Activated naive CD4-positive, alpha-beta T cell treated with anti-CD3 and anti-CD28 coated beads for 36 hours (primary cell): ENCODE data around the gene AHCYL1. TPM values are rescaled to one million over a fixed set of nuclear protein-coding genes. Genes with fewer than 3 reads are reported as not detected.

ENCODE experiments used
- CTCF ChIA-PET: fragments of 350-600 bp; sonication (Branson Sonifier 250); formaldehyde crosslinking; loops from one replicate; lab custom pipeline; 2021; ENCODE audit warnings: antibody characterized with exemption; lab: Charles Lee
- DNase-seq: peaks from one replicate; pipeline ENCODE4 v3.0.0-alpha.2; 2020
- H3K27ac Mint-ChIP-seq: one replicate; pipeline ENCODE4 v1.8.0; 2021; ENCODE audit warnings: mild to moderate bottlenecking, mixed read lengths
- H3K27me3 Mint-ChIP-seq: one replicate; pipeline ENCODE4 v1.8.0; 2021; ENCODE audit warnings: low read depth, mixed read lengths
- H3K36me3 Mint-ChIP-seq: one replicate; pipeline ENCODE4 v1.8.0; 2021; ENCODE audit warnings: low read depth, mixed read lengths
- H3K4me1 Mint-ChIP-seq: one replicate; pipeline ENCODE4 v1.8.0; 2021; ENCODE audit warnings: low read depth, mixed read lengths
- H3K4me3 Mint-ChIP-seq: one replicate; pipeline ENCODE4 v1.8.0; 2021; ENCODE audit warnings: mild to moderate bottlenecking, moderate library complexity, mixed read lengths
- H3K9me3 Mint-ChIP-seq: one replicate; pipeline ENCODE4 v1.8.0; 2021; ENCODE audit warnings: mixed read lengths
- intact Hi-C: fragments of 100-400 bp; cut with micrococcal nuclease; formaldehyde crosslinking; loops from one replicate; pipeline ENCODE4 v1.15.1; 2023
- total RNA-seq, 2 experiments: library from RNA; stranded (reverse); gene quantifications; one replicate each; pipeline ENCODE4 v1.2.3, GENCODE V29; 2021

The AHCYL1 gene
- total RNA-seq, 2 experiments from 2014 or later, result 70.0 to 75.1 TPM

DNA sequence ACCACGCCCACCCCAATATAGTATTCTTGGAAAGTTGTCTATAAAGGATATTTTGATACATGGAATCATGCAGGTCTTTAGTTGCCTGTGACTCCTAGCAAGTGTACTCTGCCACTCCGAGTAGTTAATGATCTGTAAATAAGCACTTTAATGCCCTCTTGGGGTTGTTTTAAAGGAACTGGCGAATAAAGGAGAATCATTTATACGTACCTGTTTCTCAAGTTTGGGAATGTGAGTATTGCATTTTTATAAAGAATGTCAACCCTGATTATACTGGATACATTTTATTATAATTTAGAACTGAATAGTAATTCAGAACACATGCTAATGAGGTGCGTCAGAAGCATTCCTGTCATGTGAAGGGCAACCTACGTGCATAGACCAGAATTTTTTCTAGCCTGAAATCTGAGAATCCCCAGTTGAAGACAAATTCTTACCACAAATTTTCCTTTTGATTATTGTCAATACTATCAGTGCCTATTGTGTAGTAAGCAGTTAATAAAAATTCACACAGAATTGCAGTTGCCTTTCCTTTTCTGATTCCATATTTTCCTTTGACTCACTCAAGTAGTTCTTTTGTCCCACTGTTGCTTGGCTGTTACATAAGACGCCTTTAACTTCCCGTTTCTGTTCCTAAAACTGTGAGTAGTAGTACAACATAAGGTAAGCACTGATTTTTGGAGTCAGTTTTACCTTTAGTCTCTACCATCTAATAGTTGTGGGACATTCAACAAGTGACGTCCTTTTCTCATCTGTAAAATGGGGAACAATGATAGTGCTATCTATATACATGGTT, 5.1 kb downstream of the AHCYL1 start:
- no peak for DNase-seq
- Mint-ChIP-seq H3K4me1 (peaks cover 44% of the 10 kb centered on the region), H3K27ac (no peak overlapping the region), H3K36me3 (peaks cover 5% of the 10 kb centered on the region), H3K9me3 (no peaks in the 10 kb centered on the region), H3K27me3 (no peaks in the 10 kb centered on the region), H3K4me3 (no peak overlapping the region)
- intact Hi-C loops, result loop anchor here (10.0 kb wide), 1 partner anchor 565 kb away; the partner anchor contains the start of gene PSMA5
- CTCF ChIA-PET, result interaction anchor here (15.9 kb wide), 1 partner anchor 208 kb away, joined by 622 read pairs; no protein-coding TSS in a partner anchor

DNA sequence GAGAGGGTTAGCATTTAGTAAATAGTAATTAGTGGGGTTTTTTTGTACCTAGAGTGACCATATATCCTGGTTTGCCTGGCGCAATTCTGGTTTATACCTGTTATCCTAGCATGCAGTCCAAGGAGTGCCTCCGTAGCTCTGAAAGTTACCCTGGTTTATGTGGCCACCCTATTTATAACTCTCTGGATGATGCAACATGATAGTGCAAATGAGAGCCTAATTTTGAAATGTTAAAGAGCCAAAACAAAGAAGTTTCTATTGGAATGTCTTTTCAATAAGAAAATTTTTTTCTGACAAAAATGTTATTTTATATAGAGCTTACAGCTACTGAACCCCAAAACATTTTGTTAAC, 5.7 kb downstream of the AHCYL1 start:
- Mint-ChIP-seq H3K27me3 (no peaks in the 10 kb centered on the region), H3K36me3 (peaks cover 4% of the 10 kb centered on the region), H3K4me1 (peaks cover 44% of the 10 kb centered on the region), H3K4me3 (no peak overlapping the region), H3K27ac (no peak overlapping the region), H3K9me3 (no peaks in the 10 kb centered on the region)
- intact Hi-C loops, result no loop called here
- CTCF ChIA-PET, result no interaction called here
- DNase-seq, result no peak

DNA sequence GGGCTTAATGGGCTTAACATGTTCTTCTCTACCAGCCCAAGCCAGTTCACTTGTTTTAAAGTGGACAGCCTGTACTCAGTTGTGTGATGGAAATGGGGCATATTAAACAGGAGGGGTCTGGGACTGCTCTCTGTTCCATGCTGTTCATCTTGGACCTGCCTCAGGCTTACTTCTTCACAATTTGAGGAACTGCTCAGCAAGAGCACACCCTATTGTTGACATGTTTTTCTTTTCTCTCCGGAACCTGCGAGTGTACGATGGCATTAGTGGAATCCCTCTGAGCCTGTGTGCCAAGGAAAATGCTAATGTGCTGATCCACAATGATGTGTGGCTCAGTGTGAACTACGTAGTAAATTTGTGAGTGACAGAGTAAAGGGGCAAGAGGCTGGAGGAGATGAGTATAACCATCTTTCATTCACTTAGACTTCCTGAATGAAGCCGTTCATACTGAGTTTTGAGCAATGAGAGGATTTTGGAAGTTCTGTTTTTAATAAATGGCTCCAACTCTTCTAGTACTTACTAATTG, 6.9 kb downstream of the AHCYL1 start:
- Mint-ChIP-seq H3K27me3 (no peaks in the 10 kb centered on the region), H3K4me3 (no peak overlapping the region), H3K9me3 (no peaks in the 10 kb centered on the region), H3K27ac (no peak overlapping the region), H3K36me3 (peaks cover 13% of the 10 kb centered on the region), H3K4me1 (peaks cover 32% of the 10 kb centered on the region)
- intact Hi-C loops, result no loop called here
- CTCF ChIA-PET, result no interaction called here
- DNase-seq, result no peak

DNA sequence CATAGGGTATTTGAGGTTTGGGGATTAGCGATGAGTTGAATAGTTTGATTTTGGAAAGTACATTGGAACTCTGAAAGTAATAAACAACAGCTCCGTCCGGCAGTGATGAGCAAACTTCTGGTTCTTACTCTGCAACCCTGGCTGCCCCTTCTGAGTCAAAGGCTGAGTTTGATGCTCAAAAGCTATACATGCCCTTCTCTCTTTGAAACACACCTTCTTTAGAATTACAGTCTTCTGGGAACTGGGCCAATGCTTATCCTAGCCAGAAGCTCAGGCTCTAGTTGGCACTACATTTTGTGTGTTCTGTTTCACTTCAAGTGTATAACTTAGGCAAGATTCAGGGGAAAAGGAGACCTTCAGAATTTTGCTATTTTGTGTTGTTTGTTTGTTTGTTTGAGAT, 9.3 kb downstream of the AHCYL1 start:
- DNase-seq, result no peak
- CTCF ChIA-PET, result interaction anchor here (1.1 to 2.6 kb wide), 2 partner anchors 8 to 10 kb away, joined by 3 to 14 read pairs; partner anchors contain the start of gene AHCYL1
- peaks cover 11% of the 10 kb centered on the region for H3K36me3 Mint-ChIP-seq
- no peak overlapping the region for H3K4me3 Mint-ChIP-seq
- H3K9me3 Mint-ChIP-seq, result no peaks in the 10 kb centered on the region
- H3K27ac Mint-ChIP-seq, result no peak overlapping the region
- intact Hi-C loops, result loop anchor here (1.0 kb wide), 1 partner anchor 9 kb away; no protein-coding TSS in a partner anchor
- no peaks in the 10 kb centered on the region for H3K27me3 Mint-ChIP-seq
- peaks cover 16% of the 10 kb centered on the region for H3K4me1 Mint-ChIP-seq

DNA sequence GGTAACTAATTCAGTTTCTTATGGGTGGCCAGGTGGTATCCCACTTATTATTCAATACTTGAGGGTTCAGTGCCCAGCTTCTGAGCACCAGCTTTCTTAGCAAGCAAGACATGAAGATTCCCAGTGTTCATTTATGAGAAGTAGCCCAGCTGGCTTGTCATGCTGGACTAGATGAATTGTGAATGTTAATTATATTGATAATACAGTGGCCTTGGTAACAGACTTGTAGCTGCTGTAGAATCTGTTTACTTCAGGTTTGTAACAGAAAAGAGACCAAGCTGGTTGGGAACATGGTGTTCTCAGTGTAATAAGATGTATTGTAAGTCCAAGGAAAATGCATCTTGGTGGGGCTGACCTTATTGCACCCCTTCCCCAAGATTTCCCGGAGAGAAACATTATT, 10.1 kb downstream of the AHCYL1 start:
- Mint-ChIP-seq H3K36me3 (peaks cover 11% of the 10 kb centered on the region), H3K4me1 (peaks cover 16% of the 10 kb centered on the region), H3K9me3 (no peaks in the 10 kb centered on the region), H3K4me3 (no peak overlapping the region), H3K27me3 (no peaks in the 10 kb centered on the region), H3K27ac (no peak overlapping the region)
- CTCF ChIA-PET, result interaction anchor here (1.0 to 2.6 kb wide), 2 partner anchors 9 to 16 kb away, joined by 3 to 14 read pairs; partner anchors contain the start of gene AHCYL1
- no peak for DNase-seq
- intact Hi-C loops, result loop anchor here (1.0 kb wide), 1 partner anchor 9 kb away; no protein-coding TSS in a partner anchor

DNA sequence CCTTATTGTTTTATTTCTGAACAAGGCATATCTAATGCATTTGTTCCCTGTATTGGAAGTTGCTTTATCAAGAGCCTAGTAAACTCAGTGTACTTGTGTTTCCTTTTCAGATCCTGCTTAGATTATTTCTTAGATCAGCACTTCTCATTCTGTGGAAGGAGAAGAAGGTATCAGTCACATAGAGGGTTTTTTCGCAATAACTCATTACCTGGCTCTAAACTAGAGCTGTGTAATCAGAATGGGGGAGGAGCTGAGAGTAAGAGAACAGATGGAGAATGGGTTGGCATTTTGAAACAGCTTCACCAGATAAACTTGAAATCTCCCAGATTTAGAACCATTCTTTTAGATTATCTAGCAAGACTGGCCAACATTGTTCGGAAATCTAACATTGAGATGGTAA, 11.0 kb downstream of the AHCYL1 start:
- Mint-ChIP-seq H3K36me3 (peaks cover 11% of the 10 kb centered on the region), H3K4me3 (no peak overlapping the region), H3K27ac (no peak overlapping the region), H3K27me3 (no peaks in the 10 kb centered on the region), H3K4me1 (peaks cover 13% of the 10 kb centered on the region), H3K9me3 (no peaks in the 10 kb centered on the region)
- intact Hi-C loops, result no loop called here
- no peak for DNase-seq
- CTCF ChIA-PET, result no interaction called here

DNA sequence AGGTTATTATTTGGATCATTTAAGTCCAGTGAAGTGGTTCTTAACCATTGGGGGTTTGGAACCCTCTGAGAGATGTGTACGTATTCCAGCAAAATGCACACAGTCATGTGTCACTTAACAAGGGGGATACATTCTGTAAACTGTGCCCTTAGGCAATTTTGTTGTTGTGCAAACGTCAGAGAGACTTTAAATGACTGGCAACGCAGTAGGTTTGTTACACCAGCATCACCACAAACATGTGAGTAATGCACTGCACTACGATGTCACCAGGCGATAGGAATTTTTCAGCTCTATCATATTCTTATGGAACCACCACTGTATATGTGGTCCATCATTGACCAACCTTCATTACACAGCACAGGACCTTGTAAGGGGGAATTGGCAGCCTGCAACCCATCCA, 11.9 kb downstream of the AHCYL1 start:
- Mint-ChIP-seq H3K27ac (no peak overlapping the region), H3K9me3 (no peaks in the 10 kb centered on the region), H3K27me3 (no peaks in the 10 kb centered on the region), H3K4me1 (peaks cover 9% of the 10 kb centered on the region), H3K36me3 (peaks cover 9% of the 10 kb centered on the region), H3K4me3 (no peak overlapping the region)
- intact Hi-C loops, result no loop called here
- CTCF ChIA-PET, result interaction anchor here (1.2 kb wide), 1 partner anchor 12 kb away, joined by 6 read pairs; the partner anchor contains the start of gene AHCYL1
- no peak for DNase-seq

DNA sequence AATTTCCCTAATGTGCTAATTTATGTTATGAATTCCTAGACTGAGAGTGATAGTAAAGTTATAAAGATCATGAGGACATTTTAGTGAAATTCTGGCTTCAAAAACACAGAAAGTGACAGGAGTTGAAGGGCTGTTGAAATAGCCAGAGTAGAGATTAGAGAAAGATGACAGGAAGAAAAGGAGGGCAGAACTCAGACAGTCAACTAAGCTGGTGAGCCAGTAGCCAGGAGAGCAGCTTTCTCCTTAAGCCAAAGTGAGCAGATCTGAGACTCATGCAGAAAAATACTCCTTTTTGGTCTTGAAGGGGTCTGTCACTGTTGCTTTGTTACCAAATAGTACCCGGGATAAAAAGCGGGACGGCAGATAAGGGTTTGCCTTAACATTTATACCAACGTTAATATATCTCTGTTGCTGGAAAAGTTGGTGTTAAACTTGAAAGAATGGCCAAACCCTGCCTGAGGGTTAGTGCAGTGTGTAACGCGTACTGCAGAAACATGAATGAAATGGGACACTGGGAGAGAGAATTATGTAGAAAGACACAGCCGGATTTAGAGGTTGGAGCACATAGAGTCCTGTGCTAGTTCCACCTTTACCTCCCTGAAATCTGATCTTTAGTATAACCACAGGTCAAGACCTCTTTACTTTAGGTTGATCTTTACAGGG, 12.8 kb downstream of the AHCYL1 start:
- H3K27ac Mint-ChIP-seq, result no peak overlapping the region
- peaks cover 9% of the 10 kb centered on the region for H3K36me3 Mint-ChIP-seq
- no peaks in the 10 kb centered on the region for H3K9me3 Mint-ChIP-seq
- H3K27me3 Mint-ChIP-seq, result no peaks in the 10 kb centered on the region
- intact Hi-C loops, result no loop called here
- peaks cover 7% of the 10 kb centered on the region for H3K4me1 Mint-ChIP-seq
- no peak overlapping the region for H3K4me3 Mint-ChIP-seq
- no peak for DNase-seq
- CTCF ChIA-PET, result interaction anchor here (1.2 kb wide), 2 partner anchors 13 to 33 kb away, joined by 4 read pairs; partner anchors contain the start of gene AHCYL1

DNA sequence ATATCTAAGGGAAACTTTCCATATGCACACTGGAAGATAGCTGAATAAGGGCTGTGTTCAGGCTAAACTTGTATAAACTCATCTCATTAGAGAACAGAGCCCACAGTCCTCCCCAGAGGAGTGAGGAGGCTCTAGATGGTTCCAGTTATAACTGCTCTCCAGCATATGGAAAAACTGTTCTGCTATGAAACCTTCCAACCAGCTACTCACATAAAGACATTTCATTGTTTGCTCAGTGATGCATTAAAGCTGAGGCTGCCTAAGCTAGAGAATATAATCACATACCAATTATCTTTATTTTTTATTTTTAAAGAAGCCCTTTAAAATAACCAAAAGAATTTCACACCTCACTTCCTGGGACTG, 13.3 kb downstream of the AHCYL1 start:
- H3K36me3 Mint-ChIP-seq, result peaks cover 9% of the 10 kb centered on the region
- no peak overlapping the region for H3K4me3 Mint-ChIP-seq
- no peak for DNase-seq
- CTCF ChIA-PET, result interaction anchor here (0.7 to 1.7 kb wide), 4 partner anchors 13 to 221 kb away, joined by 4 to 7 read pairs (median 4); partner anchors contain the start of gene AHCYL1
- no peak overlapping the region for H3K27ac Mint-ChIP-seq
- no peaks in the 10 kb centered on the region for H3K9me3 Mint-ChIP-seq
- intact Hi-C loops, result no loop called here
- H3K27me3 Mint-ChIP-seq, result no peaks in the 10 kb centered on the region
- peaks cover 9% of the 10 kb centered on the region for H3K4me1 Mint-ChIP-seq

DNA sequence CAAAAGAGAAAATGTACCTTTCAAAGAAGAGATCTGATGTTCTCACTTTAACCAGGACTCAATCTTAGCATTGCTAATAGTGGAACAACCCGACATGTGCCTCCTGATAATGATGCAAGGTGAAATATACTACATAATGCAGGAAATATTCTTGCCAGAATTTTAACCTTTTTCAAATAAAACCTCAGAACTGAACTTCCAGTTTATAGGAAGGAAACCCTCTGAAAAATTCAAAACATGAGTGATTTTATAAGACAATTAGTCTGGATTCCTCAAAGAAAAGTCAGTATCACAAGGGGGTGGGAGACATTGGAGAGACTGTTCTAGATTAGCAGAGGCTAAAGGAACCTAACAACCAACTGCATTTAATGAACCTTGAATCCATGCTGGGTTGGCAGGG, 18.1 kb downstream of the AHCYL1 start:
- Mint-ChIP-seq H3K36me3 (peaks cover 5% of the 10 kb centered on the region), H3K9me3 (no peaks in the 10 kb centered on the region), H3K27ac (no peak overlapping the region), H3K4me3 (no peak overlapping the region), H3K27me3 (no peaks in the 10 kb centered on the region), H3K4me1 (peaks cover 21% of the 10 kb centered on the region)
- CTCF ChIA-PET, result interaction anchor here (0.6 to 1.2 kb wide), 2 partner anchors 18 to 102 kb away, joined by 3 read pairs; partner anchors contain the start of gene AHCYL1
- no peak for DNase-seq
- intact Hi-C loops, result loop anchor here (5.0 kb wide), 1 partner anchor 455 kb away; the partner anchor contains the start of gene GNAI3

DNA sequence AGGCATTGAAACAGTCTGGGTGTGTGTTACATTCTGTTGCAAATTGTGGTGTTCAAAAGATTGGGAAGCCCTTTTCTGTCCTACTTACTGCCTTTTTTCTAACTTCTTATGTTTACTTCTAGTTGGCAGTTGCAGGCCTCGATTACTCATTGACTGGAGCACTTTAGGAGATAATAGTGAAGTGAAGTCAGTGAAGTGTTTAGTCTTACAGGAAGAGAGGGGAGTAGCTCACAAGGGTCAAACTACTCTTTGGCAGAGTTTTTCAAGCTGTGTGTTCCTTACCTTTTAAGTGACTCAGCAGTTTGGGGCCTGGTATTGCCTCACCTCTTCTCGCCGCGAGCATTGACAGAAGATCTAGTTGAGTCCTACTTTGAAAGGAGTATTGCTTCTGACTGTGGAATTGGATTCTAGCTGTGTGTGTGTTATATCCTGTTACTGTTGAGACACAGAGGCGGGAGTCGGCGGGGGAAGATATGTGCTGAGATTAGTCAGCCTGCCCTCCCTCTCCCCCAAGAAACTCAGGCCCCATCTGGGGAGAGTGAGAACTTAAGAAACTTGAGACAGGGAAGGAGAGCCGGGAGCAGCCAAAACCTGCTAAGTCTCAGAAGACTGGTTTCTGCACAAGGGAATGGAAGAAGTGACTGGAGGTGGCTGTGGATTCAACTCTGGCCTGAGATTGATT, 19.3 kb downstream of the AHCYL1 start:
- CTCF ChIA-PET, result interaction anchor here (0.6 to 1.2 kb wide), 2 partner anchors 28 to 230 kb away, joined by 3 to 4 read pairs; no protein-coding TSS in a partner anchor
- peak; percentile 80 for DNase-seq
- H3K4me3 Mint-ChIP-seq, result peak overlapping the region; percentile 23
- H3K9me3 Mint-ChIP-seq, result no peaks in the 10 kb centered on the region
- H3K27me3 Mint-ChIP-seq, result no peaks in the 10 kb centered on the region
- intact Hi-C loops, result loop anchor here (1.0 to 5.0 kb wide), 3 partner anchors 20 to 457 kb away; partner anchors contain the start of genes AHCYL1, GNAI3 and STRIP1
- H3K27ac Mint-ChIP-seq, result peak overlapping the region; percentile 83
- H3K4me1 Mint-ChIP-seq, result peaks cover 21% of the 10 kb centered on the region
- H3K36me3 Mint-ChIP-seq, result peaks cover 5% of the 10 kb centered on the region
